Activated T-cell treated with anti-CD3 and anti-CD28 coated beads, Interleukin-2, amount 50 U/mL, for 1 hour (primary cell): ENCODE results near the gene SOBP.
A peak's percentile ranks its signal among the peaks of the same experiment; 100 is the strongest.
"Not testable (repeated sequence)": the region's sequence is repeated elsewhere in the genome, so short reads cannot be mapped to it uniquely, and the experiment has no call there.

ENCODE experiments used
- DNase-seq: peaks from one replicate; pipeline ENCODE4 v3.0.0-alpha.2; 2020

The SOBP gene, protein sequence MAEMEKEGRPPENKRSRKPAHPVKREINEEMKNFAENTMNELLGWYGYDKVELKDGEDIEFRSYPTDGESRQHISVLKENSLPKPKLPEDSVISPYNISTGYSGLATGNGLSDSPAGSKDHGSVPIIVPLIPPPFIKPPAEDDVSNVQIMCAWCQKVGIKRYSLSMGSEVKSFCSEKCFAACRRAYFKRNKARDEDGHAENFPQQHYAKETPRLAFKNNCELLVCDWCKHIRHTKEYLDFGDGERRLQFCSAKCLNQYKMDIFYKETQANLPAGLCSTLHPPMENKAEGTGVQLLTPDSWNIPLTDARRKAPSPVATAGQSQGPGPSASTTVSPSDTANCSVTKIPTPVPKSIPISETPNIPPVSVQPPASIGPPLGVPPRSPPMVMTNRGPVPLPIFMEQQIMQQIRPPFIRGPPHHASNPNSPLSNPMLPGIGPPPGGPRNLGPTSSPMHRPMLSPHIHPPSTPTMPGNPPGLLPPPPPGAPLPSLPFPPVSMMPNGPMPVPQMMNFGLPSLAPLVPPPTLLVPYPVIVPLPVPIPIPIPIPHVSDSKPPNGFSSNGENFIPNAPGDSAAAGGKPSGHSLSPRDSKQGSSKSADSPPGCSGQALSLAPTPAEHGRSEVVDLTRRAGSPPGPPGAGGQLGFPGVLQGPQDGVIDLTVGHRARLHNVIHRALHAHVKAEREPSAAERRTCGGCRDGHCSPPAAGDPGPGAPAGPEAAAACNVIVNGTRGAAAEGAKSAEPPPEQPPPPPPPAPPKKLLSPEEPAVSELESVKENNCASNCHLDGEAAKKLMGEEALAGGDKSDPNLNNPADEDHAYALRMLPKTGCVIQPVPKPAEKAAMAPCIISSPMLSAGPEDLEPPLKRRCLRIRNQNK

DNA sequence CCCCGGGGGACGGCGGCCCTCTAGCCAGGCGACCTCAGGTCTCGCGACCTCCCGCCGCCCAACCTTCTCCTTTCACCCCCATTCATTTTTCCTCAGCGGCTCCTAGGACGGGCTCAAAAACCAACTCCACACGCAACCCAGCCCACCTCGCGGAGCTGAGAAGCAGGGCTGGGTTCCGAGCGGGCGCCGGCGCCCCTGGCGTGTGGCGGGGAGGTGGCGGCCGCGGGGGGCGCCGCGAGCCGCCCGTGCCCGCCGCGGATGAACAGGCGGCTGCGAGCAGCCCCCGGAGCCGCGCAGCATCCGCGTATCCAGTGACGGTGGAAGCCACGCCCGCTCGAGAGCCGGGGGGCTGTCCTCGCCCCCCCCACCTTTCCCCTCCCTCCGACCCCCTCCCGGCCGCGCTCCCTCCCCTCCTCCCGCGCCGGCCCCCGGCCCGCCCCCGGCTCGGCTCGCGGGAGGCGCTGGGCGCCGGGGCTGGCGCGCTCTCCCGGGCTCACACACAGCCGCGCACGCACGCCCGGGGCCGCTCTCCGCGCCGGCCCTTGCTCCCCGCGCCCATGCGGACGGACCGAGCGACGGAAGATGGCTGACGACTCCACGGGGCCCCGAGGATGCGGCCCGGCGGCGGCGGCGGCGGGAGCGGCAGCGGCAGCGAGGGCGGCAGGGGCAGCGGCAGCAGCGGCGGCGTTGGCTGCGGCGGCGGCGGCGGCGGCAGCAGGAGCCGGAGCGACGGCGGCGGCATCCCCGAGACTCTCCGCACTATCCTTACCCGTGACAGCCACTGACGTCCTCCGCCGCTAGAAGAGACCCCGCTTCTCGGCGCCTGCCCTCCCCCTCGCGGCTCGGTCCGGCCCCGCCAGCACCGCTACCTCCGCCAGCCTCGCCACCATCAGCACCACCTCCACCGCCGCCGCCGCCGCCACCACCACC is at the start of gene SOBP:
TSS of gene SOBP (plus strand) at position 482 of the 930 bp plus-strand sequence. CDS start 500 bp downstream, outside the sequence.
- DNase-seq, result peak; percentile 58

DNA sequence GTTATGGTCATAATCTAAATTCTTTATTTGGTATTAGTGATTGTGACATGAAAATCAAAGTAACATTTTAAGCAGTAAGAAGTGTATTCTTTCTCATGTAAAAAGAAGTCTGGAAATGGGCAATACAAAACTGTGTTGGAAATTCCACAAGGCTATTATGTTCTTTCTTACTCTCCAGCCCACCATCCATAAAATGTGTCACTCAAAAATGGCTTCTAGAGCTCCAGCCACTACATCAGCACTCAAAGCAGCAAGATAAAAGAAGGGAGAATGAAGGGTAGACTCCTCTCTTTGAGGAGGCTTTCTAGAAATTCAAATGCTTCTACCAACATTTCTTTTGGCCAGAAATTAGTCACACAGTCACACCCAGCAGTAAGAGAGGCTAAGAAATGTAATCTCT is 49.0 kb upstream of the SOBP start:
- no peak for DNase-seq

DNA sequence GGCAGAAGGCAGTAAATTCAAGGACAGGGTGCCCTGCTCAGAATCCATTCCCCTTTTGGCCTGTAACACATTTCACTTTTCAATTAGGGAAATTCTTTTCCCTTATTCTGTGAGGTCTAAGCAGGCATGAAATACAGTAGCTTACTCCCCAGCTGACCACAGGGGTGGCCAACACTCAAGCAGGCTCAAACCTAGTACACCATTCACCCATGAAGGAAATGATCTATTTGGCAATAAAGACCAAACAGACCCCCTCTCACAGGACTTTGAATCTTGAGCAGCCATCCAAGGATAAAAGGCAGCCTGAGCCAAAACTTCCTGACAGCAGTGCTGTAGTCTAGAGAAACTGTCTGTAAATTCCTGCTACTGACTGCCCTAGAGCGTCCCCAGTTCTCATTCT is 48.2 kb upstream of the SOBP start:
- DNase-seq, result no peak

DNA sequence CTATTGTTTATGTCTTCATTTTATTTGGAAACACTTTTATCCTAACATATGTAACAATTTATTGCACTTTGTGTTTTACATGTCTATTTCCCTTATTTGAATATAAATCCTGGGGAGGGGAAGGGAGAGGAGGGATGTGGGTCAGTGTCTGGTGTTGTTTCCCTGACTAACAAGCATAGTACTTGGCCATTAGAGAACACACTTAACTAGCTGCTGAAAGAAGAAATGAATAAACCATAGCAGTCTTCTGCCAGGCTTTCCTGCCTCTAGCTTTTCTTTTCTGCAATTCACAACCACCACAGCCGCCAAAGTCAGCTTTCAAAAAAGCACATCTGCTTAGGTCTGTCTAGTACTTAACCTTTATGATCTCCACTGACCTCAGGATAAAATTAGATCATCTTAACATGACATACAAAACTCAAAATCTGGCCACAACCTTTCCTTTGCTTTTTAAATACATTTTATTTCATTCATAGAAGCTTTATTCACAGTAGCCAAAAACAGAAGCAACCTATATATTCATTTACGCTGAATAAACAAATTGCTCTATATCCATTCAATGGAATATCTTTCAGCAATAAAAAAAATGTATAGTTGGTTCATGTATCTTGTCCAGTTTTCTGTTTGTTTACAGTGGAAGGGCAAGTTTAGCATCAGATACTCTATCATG is 46.8 kb upstream of the SOBP start:
- no peak for DNase-seq

DNA sequence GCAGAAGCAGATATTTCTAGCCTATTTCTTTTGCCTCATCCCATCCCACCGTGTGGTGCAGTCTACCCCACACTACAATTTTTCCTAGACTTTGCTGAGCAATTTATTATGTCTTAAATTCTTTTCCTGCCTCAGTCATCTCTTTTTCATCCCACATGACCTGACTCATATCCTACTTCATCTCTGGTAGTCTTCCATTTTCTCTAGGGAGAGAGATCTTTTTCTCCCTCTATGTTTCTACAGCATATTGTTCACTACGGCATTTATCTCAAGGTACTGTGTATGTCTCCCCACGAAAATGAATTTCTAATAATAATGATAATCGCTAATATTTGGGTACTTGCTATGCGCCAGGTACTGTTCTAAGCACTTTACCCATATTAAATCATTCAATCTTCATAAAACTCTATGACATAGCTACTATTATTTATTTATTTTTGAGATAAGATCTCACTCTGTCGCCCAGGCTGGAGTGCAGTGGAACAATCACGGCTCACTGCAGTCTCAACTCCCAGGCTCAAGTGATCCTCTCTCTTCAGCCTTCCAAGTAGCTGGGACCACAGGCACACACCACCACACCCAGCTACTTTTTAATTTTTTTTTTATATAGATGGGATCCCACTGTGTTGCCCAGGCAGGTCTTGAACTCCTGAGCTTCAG is 46.2 kb upstream of the SOBP start:
- no peak for DNase-seq

DNA sequence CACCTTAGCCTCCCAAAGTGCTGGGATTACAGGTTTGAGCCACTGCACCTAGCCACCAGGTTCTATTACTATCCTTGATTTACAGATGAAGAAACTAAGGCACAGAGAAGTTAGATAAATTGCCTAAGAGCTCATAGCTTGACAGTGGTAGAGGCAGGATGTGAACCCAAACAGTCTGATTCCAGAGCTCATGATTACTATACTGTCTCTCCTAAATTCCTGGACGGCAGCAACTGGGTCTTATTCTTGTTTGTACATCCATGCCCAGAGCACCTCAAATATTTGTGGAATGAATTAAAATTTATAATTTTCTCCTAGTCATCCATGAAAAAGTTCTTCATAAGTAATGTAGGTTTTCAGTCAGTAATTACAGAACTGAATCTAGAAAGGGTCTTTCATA is 45.6 kb upstream of the SOBP start:
- DNase-seq, result no peak

DNA sequence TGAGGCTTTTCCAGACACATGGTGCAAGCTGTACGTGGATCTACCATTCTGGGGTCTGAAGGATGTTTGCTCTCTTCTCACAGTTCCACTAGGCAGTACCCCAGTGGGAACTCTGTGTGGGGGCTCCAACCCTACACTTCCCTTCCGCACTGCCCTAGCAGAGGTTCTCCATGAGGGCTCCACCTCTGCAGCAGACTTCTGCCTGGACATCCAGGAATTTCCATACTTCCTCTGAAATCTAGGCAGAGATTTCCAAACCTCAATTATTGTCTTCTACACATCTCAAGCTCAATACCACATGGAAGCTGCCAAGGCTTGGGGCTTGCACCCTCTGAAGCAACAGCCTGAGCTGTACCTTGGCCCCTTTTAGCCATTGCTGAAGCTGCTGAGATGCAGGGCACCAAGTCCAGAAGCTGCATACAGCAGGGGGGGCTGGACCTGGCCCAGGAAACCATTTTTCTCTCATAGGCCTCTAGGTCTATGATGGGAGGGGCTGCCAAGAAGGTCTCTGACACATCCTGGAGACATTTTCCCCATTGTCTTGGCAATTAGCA is 42.2 kb upstream of the SOBP start:
- no peak for DNase-seq

DNA sequence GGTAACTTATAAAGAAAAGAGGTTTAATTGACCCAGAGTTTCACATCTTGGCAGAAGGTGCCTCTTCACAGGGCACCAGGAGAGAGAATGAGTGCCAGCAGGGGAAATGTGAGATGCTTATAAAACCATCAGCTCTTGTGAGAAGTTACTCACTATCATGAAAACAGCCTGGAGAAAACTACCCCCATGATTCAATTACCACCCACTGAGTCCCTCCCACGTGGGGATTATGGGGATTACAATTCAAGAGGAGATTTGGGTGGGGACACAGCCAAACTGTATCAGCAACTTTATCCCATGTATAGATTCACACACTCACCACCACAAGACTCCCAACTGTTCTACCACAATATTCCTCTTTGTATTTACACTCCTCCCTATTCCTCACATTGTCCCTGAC is 41.1 kb upstream of the SOBP start:
- DNase-seq, result no peak

DNA sequence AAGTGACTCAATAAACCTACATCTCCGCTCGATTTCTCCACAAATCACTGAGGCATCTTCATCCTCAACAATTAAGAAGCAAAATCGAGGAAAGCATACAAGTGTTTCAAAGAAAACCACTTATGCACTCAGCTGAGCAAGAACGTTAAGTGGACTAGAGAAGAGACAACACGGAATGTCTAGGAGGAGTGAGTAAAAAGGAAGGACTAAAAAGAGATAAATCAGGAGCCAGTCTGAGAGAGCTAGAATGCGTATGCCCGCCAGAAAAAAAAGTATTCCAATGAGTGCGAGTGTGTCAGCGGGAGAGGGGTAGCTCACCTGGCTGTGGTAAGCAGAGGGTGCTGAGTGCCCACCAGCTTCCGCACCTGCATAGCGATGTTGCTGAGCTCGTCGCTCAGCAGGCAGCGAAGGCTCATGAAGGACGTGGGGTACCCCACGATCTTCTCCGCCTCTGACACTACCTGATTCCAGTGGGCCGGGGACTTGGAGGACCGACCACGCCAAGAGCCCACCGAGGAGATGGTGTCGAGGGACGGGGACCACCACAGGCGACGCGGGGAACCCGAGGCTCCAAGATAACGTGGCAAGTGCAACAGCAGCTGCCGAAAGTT is 31.1 kb upstream of the SOBP start:
- no peak for DNase-seq

DNA sequence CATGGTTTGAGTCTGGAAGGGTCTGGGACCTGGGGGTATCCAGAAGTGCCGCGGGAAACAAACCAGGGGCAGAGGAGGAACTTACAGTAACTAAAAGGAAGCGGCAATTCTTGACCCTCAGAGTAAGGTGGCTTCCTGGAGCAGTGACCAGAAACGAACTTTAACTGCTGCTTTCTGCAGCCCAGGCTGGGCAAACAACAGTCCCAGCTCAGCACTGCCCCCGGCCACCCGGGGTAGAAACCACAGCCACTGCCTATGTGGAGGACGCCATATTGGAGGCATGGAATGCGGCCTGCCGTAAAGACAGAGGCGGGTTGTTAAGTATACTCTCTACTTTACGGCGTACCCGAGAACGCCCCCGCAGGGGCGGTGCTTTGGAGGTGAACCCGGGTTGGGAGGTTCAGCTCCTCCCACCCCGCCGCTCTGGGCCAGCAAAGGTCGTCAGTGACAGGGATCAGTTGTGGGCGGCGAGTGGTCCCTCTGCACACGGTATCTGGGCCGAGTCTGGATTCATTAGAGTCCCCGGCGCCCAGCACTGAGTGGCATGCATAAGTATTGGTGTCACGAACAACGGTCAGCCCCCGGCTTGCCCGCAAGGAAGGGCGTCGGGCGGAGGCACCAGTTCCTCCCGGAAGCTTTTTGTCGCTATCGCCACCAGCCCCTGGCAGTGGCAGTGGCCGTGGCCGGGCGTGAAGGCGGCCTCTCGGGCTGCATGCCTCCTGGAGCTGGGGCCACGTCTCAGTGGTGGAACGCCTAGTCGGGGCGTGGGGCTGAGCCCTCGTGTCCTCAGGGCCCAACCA is 30.4 kb upstream of the SOBP start, which contains the start of gene PDSS2:
TSS of gene PDSS2 (minus strand) at position 282 of the 800 bp plus-strand sequence. CDS start at position 3, 279 bp downstream.
- peak; percentile 96 for DNase-seq

DNA sequence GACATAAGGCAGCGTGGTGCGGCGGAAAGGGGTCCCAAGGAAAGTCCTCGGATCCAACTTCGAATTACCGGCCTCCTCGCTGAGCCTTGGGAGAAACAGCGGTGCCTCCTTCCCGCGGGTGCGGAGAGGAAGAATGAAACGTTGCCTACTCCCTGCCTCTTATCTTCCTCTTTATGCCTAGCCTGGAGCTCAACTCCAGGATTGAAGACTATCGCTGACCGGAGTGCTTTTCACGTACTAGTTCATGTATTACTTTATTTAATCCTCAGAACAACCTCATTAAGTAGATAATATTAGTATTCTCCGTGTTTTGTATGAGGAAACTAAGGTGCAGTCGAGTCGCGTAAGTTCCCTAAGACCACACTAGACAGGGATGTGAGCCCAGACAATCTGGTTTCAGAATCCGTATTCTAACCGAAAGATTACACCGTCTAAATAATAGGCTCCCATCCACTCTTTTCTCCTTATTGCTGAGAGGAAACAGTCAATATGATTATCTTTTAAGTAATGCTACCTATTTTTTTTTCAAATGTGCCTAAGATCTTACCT is 29.8 kb upstream of the SOBP start:
- DNase-seq, result no peak

DNA sequence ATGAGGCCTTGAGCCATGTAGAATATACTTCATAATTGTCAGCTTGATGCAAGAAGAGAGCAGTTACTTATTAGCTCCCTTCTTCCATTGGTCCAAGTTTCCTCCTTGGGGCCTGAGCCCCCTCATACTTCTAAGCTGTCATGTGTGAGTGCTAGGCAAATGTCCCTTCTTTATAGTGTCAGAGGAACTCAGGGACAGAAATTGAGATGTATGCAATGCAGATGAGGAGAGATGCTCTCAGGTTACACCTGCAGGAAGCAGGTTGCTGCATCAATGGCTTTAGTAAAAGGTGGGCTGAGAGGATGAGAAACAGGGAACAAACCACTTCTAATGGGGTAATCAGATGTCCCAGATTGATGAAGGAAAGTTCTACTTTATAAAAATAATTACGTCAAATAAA is 23.9 kb upstream of the SOBP start:
- no peak for DNase-seq

DNA sequence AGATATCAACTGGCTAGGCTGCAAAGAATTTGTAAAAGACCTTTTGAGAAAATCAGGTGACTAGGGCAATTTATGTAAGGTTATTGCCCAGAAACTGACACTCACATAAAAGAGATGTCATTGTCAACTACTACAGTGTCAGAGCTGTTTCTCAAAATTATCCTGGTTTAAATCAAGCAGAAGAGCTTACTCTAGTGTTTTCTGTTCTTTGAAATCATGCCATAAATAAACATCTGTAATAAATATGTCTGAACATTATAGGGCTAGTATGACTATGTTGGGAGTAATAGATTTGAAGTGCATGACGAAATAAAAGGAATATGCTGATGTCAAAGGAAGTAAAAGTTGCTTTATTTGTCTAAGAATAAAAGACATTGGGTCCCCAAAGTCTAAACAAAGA is 19.6 kb upstream of the SOBP start:
- no peak for DNase-seq

DNA sequence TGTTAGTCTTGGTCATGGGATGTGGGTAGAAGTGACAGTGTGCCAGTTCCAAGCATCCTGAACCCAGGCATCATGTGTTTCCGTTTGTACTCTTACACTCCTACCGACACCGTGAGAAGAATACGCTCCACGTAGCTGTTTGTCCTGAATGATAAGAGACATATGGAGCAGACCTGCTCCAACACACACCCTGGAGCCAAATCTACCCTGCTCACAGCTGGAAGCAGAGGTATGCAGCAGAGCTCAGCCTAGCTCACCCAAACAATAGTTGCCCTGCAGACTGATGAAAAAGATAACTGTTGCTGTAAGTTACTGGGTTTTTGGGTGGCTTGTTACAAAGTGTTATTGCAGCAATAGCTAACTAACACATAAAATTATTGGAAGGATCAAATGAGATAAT is 16.3 kb upstream of the SOBP start:
- DNase-seq, result no peak

DNA sequence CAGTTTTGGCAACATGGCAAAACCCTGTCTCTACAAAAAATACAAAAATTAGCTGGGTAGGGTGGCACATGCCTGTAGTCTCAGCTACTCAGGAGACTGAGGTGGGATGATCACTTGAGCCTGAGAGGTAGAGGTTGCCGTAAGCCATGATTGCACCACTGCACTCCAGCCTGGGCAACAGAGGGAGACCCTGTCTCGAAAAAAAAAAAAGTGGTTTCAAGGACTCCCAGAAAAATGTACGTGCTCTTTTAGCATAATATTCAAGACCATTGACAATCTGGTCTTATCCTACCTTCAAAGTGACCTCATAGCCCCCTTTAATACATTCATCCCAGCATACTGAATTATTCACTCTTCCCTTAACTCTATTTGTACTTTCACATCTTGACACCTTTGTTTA is 14.6 kb upstream of the SOBP start:
- not testable (repeated sequence) for DNase-seq

DNA sequence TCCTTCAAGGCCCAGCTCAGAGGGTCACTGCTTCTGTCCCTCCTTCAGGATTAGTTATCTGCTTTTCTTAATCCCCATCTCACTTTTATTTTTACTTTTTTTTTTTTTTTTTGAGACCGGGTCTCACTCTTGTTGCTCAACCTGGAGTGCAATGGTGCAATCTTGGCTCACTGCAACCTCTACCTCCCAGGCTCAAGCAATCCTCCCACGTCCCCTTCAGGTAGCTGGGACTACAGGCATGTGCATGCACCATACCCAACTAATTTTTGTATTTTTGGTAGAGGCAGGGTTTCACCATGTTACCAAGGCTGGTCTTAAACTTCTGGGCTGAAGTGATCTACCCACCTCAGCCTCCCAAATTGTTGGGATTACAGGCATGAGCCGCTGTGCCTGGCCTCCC is 14.1 kb upstream of the SOBP start:
- not testable (repeated sequence) for DNase-seq

DNA sequence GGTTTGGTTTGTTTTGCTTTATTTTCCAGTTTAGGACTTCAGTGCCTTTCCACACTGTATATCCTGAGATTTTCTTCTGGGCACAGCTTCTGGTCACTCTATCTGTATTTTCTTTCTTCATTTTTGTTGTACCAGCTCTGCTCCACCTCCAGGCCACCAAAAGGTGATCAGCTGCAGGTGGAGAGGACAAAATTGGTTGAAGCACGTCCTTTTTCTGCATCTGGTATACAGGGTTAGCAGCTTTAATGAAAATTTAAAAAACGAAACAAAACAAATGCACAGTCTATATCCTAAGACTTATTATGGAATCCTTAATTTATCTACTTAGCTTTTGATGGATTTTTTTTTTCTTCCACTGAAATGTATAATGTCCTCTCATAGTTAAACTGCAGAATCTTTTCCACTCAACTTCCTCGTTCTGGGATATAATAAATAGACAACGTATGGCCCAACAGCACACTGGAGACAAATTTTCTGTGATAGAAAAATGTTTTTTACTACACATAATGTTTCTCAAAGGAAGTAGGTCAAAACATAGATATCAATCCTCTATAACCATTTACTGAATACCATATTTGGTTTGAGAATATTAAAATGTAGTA is 10.7 kb upstream of the SOBP start:
- DNase-seq, result no peak

DNA sequence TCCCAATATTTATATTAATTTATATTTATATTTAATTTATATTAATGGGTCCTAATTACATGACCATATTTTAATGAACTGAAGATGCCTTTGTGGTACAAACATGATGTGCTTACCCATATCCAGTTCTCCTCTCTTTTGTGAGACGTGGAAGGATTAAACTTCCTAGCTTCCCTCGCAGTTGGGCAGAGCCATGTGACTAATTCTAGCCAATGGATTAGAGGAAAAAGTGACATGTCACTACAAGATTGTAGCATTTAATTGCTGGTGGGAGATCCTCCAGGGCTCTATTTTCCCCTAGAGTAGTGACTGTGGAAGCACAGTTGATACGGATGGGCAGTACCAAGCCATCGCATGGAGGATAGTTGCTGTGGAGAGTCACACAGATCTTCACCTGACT is 4.8 kb upstream of the SOBP start:
- DNase-seq, result no peak

DNA sequence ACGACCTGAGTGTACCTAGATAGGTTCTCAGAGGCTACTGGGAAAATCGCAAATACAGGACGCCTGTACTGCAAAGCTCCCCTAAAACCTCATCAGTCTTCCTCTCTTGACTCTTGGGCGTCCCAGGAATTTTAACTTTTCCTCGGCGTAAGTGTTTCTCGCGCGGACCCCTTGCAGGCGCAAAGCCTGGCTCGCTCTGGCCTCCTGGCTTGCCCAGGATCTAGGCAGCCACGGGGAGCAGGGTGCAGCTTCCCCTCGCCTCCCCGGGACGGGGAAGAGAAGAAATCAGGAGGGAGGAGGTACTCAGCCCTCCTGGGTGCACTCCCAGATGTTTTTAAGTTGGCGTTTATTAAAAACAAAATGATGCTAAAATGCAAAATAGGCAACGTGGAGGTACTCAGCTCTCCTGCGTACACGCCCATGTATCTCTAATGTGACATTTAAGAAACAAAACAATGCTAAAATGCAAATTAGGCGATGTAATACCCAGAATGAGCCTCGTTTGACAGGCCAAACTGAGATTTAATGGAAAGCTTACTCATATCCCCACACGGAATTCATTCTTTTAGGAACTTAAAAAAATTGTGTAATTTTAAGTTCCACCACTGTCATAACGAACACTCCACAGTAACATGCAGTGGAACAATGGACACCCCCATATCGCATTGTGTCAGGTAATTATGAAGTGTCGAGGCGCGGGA is 1.6 kb upstream of the SOBP start:
- no peak for DNase-seq
